SHP77 (cell line): ENCODE results near the gene HOXD11.

ENCODE experiments used
- DNase-seq, 2 experiments: peaks; one replicate each; lab custom pipeline; 2025; lab: John Stamatoyannopoulos, UW

HOXD11 gene

DNA sequence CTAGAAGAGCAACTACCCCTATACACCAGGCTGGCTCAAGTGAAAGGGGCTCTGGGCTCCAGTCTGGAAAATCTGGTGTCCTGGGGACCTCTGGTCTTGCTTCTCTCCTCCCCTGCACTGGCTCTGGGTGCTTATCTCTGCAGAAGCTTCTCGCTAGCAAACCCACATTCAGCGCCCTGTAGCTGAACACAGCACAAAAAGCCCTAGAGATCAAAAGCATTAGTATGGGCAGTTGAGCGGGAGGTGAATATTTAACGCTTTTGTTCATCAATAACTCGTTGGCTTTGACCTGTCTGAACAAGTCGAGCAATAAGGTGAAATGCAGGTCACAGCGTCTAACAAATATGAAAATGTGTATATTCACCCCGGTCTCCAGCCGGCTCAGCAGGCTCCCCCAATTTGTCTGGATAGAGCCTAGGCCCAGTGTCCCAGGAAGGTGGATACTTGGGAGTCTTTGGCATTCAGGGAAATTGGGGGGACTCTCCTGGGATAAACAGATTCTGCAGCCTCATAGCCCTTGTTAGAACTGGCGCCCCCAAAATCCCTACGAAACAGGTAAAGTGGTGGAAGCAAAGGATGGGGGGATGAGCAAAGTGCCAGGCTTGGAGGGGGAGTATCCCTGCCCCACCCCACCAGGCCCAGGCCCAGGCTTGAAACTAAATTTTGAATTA is 41.8 kb downstream of the HOXD11 start:
- no peak for DNase-seq

DNA sequence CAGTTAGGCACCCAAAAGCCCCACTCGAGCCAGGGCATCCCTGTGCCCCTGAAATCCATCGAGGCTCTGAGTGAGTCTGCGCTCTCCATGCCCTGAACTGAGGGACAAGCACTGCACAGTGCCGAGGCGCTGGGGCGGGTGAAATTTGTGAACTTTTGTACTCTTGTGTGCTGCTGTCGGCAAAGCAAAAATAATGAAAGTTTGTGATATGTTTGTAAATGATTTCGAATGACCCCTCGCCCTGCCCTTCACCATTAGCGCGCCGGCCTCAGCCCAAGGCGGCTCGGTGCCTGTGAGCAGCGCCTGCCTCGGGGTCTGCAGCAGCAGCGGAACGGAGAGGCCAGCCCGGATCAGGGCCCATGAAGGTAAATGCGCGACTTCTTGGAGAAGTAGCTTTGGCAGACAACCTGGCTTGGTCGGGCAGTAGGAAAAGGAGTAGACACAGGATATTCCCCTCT is 42.4 kb downstream of the HOXD11 start:
- no peak for DNase-seq

DNA sequence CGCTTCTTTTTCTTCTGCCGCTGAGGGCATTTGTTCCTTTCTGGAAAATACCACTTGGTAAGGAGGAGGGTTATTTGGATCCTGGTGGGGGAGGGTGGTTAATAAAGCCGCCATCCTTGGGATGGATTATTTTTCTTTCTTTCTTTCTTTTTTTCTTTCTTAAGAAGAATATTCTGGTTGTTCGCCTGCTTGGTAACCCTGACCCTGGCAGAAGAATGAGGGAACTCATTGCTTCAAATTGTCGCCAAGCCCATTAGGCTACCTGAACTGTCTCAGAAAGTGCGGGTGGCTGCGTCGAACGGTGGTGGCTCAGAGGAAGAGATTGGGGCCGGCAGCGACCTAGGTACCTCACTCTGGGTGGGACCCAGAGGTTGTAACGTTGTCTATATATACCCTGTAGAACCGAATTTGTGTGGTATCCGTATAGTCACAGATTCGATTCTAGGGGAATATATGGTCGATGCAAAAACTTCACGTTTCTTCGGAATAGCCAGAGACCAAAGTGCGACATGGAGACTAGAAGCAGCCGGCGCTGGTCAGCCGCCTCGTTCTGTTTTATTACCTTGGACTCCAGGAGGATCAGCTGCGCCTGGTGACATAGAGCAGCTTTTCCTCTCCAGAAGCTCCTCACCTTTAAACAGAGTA is 43.0 kb downstream of the HOXD11 start:
- no peak for DNase-seq

DNA sequence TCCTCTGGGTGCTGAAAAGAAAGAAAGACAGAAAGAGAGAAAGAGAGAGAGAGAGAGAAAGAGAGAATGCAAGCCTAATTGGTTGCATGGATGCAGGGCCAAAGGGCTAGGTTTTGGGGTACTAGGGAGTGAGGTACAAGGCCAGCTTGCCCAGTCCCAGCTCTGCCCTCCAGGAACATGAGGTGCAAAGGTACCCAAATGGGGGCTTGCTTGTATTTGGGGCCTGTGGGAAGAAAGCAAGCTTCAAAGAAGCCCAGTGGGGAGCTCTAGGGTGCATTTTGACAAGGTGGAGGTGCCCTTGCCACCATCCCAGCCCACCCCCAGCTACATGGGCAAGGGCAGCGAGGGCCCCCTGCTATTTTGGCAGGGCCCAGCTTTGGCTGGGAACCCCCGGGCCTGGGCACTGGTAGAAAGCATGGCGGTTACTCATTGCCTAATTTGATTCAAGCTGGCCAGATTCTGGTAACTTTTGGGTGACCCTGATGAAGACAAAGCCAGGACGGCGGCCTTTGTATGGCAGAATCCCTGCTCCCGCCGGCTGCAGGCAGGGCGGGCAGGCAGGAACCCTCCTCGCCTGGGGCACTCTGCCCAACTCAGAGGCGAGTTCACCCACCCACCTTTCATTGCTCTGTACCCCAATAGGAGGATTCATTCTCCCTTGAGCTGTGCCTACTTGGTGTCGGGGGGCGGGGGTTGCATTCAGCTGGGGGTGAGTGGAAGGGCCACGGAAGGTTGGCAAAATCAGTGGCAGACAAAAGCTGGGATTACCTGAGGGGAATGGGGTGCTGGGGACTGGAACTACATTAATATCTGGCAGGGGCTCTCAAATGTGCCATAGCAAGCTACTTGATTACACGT is 43.7 kb downstream of the HOXD11 start:
- DNase-seq, result no peak

DNA sequence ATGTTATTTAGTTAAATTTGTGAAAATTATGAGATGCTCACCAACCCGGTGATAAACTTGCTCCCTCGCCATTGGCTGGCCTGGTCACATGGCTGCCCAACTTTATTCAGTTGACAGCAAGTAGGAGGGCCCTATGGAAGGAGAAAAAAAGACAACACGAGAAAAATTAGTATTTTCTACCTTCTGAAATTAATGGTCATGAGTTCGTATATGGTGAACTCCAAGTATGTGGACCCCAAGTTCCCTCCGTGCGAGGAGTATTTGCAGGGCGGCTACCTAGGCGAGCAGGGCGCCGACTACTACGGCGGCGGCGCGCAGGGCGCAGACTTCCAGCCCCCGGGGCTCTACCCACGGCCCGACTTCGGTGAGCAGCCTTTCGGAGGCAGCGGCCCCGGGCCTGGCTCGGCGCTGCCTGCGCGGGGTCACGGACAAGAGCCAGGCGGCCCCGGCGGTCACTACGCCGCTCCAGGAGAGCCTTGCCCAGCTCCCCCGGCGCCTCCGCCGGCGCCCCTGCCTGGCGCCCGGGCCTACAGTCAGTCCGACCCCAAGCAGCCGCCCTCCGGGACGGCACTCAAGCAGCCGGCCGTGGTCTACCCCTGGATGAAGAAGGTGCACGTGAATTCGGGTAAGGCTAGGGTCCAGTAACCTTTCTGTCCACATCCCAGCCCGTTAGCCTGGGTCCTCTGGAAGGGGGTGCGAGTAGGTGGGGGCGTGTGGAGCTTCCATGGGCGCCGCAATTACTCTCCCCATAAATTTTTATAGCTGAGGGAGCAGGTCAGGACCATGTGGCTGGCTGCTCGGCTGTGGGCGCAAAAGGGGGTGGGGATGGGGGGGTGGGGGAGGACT is 44.6 kb downstream of the HOXD11 start, which contains the start of gene HOXD4:
TSS of gene HOXD4 (plus strand) at position 109 of the 846 bp plus-strand sequence. CDS start at position 193, 84 bp downstream.
- DNase-seq, result no peak

DNA sequence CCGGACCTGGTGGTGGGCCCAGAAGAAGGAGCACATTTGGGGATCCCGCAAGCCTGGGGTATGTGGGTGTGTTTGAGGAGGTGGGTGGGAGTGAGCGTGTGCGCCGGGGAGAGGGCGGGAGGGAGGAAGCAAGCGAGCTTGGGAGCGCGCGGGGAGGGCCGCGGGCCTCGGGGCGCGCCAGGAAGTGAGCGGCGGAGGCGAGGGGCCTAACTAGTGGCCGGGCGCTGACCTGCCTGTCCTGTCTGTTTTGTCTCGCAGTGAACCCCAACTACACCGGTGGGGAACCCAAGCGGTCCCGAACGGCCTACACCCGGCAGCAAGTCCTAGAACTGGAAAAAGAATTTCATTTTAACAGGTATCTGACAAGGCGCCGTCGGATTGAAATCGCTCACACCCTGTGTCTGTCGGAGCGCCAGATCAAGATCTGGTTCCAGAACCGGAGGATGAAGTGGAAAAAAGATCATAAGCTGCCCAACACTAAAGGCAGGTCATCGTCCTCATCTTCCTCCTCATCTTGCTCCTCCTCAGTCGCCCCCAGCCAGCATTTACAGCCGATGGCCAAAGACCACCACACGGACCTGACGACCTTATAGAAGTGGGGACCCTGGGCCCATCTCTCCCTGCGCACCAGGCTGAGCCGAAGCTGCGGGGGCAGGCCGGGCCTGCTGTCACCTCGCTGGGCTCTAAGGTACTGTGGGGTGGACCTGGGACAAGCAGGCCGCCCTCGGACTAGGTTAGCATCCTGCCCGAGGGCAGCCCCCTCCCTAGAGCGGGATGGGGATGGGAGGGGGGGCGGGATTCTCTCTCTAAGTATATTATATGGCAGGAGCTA is 45.5 kb downstream of the HOXD11 start:
- no peak for DNase-seq

DNA sequence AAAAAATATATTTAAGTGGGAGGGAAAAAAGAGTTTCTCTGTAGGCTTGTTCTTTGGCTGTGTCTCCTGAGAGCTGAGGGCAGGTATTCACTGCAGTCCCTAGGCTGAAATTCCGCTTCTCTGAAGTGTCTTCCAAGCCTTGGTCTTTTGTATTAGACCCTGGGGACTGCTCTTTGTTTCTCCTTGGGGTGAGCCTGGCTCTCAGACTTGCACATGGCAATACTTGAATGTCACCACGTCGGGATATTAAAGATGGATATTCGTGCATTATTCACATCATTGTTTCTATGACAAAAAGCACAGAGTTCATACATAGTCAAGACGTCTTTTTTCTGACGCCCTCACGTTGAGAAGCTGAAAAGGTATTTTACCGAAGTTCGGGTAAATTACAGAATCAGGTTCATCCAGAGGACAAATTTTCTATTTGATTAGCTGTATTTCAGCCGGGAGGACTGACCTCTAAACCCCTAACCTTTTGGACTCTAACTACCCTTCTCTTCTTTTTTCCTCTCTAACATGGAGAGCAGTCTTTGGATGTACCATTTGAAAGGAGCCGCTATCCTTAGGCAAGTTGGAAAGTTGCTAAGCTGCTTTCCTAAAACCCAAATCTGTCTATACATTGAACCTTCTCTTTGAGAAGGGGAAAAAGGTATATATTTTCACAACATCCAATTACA is 47.6 kb downstream of the HOXD11 start:
- DNase-seq, result no peak

DNA sequence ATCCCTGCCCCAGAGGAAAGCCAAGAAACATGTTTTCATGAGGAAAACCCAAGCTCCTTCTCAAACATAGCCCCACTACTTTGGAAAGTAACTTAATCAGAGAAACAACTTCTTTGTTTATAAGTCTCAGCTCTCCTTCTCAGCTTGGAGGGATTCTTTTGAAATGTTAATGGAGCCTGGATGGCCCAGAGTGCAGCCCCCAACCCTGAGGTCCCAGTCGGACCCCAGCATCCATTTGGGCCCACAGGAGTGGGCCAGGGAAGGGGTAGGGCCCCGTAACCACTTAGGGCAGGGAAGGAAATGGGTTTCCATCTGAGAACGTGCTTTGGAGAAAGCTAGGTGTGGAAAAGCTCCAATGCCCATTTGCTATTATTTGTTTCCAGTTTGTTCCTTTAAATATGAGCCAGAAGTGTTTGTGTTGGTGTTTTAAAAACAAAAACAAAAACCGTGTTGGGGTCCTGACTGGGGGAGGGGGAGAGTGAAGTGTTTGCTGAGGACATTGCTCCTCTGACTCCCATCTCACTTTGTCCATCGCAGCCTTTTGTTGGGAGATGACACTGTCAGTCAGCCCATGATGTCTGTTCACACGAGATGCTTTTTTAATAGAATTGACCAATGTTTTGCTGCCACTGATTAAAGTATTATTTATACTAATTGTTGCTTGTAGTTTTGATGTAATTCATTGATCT is 48.4 kb downstream of the HOXD11 start:
- DNase-seq, result no peak

DNA sequence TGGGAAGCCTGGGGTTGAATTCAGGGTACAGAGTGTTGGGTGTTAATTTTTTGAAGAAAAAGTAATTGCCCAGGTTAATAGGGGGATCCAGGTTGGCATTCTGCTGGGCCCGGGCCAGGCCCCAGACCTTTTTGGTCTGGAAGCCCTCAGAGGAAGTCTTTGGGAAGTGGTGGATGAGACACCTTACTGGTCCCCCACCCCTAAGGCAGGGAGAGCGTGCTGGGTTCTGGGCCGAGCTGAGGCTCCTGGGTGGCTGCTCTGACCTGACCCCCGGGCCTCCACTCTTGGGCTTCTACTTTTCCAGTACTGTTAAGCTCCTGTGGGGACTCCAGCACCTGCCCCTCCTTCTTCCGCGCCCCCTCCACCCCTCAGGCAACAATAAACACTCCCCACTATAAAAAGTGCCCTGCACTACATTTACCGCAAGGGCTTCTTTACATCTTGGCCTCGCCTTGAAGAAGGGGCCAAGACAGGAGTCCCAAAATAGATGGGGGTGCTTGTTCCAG is 49.3 kb downstream of the HOXD11 start:
- no peak for DNase-seq

DNA sequence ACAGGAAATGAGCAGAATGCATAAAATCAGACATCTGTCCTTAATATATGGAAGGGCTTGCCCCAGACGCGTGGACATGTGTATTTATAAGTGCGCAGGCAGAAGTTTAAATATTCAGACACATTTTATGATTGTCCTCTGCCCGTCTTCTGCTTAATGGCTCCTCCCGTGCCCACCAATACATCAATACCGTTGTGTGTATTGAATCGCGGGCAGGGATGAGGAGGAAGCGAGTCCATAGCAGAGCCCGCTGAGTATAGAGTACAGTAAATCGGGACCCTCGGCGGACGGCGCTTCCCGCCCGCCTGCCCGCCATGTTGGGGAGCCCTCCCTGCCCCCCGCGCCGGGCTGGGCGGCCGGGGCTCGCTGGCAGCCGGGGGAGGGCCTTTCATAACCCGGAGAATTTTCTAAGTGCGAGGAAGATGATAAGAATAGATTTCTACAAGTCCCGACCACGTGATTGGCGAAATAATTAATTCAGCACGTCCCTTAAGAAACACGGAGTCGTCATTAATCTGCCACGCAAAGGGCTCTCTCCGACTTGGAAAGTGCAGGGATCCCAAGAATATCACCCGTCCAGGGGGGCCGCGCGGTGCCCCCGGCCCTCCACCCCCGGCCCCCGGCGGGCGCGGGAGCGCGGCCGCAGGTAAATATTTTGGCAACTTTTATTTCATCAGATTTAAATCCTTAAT is 49.9 kb downstream of the HOXD11 start, which contains the start of gene HOXD3:
TSS of gene HOXD3 (plus strand) at position 501 of the 692 bp plus-strand sequence. CDS start 11,808 bp downstream, outside the sequence.
- DNase-seq, result no peak

DNA sequence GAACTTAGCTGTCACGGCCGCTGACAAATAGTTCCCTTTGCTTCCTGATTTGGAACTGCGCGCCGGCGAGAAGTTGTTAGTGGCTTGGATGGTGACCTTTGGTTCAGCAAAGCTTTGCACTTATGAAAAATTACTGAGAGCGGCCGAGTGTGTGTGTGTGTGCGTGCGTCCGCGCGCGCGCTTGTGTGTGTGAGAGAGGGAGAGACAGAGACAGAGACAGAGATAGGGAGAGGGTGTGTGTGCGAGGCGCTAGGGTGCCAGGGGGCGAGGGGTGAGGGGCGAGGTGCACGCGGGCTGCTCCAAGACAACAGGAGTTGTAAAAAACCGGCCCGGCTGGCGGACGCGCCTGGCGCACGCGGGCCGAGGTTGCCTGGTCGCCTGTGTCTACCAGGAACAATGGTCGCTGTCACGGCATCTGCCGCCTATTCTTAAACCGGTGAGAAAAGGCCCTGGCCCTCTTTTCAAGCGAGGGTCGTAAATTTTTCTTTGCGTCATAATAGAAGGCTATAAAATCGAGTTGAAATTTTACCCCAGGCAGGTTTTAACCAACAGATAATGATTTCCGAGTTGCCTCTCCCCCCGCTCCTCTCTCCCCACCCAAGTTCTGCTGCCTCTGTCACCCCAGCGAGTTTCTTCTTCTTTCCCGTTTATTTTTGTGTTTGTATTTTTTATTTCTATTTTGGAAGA is 50.6 kb downstream of the HOXD11 start:
- DNase-seq, result peak in 1 of 2 experiments; percentile 29

DNA sequence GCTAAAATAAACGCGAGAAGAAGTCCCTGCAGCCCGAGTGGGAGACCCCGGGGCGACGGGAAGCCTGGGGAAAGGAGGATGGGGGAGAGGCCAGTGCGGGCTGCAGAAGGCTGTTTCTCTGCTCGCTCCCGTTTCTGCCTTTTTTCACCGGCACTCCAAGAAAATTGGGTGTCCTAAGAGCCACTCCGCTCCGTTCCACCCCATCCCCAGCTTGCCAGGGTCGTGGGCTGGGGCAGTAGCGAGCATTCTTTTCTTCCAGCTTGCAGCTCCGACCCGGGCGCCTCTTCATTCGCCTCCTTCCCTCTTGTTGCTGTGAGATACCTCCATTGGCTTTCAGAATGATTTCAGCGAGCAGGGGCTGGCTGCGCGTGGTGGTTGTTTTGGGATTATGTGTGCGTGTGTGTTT is 51.1 kb downstream of the HOXD11 start:
- no peak for DNase-seq

DNA sequence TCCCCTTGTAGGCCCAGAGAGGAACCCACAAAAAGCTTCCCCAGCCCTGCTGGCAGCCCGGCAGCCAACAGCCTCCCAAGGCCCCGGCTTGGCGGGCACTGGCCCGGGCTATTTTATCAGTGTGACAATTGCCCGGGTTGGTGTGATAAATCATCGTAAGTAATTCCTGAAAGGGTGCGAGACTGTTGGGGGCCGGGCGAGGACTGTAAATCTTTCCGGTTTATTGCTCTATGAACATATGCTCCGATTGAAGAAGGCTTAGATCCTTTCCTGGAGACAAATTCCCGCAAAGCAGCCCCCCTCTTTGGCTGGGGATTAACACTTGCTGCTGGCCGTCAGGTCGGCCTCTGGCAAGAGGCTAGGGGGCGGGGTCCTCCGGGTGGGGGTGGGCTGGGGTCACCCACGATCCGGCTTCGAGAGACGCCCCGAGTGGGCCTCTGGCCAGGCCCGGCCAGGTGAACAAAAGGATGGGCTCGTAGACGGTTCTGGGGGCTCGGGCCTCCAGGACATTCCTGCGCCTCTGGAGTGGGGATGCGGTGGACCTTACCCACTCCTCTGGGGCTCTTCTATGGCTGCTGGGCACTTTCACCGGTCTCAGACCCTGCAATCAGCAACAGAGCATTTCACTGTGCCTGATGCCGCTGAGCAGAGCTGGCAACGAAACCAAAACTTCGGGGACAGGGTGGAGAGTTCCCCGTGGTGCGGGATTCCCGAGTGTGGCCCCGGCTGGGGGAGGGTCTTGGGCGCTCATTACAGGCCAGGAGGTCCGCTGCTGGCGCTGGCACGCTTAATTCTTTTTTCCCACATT is 52.0 kb downstream of the HOXD11 start:
- no peak for DNase-seq
